ENCODE measurements around the gene NMNAT3. TPM values are rescaled to one million over a fixed set of nuclear protein-coding genes. Genes with fewer than 3 reads are reported as not detected.

Gene NMNAT3
- polyA plus RNA-seq, 1 donor (not counting 4 experiments of a cell fraction or from before 2014, with no cell fraction given) = 1.6 TPM

- no peak overlapping the region for H2AFZ ChIP-seq (ENCODE audit: control insufficient read depth, low read length)
- H3K9me1 ChIP-seq (ENCODE audit: control insufficient read depth, extremely low read depth, insufficient read depth, low read length) = no peaks in the 10 kb centered on the region
- no peaks in the 10 kb centered on the region for H3K36me3 ChIP-seq (ENCODE audit: control insufficient read depth in 2 of 2, extremely low read depth in 1 of 2, insufficient read depth in 2 of 2, low read length in 2 of 2)
- FAIRE-seq = no peak
- no peak overlapping the region for H3K4me2 ChIP-seq (ENCODE audit: control insufficient read depth, extremely low read depth, insufficient read depth, low read depth, low read length)
- no peaks in the 10 kb centered on the region for H3K79me2 ChIP-seq (ENCODE audit: control insufficient read depth, insufficient read depth, low read length)
- H3K27me3 ChIP-seq (ENCODE audit: control insufficient read depth, extremely low read depth, insufficient read depth, low read length) = no peaks in the 10 kb centered on the region
- DNase-seq (ENCODE audit: low read depth, low spot score) = no peak
- peaks cover 8% of the 10 kb centered on the region for H3K4me1 ChIP-seq (ENCODE audit: control insufficient read depth, extremely low read depth, insufficient read depth, low read length)
- H3K27ac ChIP-seq (ENCODE audit: control insufficient read depth, insufficient read depth, low read length) = no peak overlapping the region
- H3K9me3 ChIP-seq (ENCODE audit: control insufficient read depth, low read depth, low read length) = no peaks in the 10 kb centered on the region
- TF ChIP-seq CTCF (optimal IDR thresholded peaks at IDR 0.05 in 1 of 3, IDR thresholded peaks at IDR 0.05 in 1 of 3, conservative IDR thresholded peaks at IDR 0.05 in 1 of 3; ENCODE audit: extremely low read depth in 1 of 3, insufficient read depth in 2 of 3, low read length in 3 of 3) = no peak
- TF ChIP-seq EZH2 (IDR thresholded peaks at IDR 0.05; ENCODE audit: low read length) = no peak
- H3K9ac ChIP-seq (ENCODE audit: control insufficient read depth, extremely low read depth, insufficient read depth, low read length) = no peak overlapping the region
- dilution Hi-C loops (cut with MboI; ENCODE audit: extremely low pct_ligation_motif_present, low sequenced_read_pairs) = no loop called here
- no peaks in the 10 kb centered on the region for H4K20me1 ChIP-seq (ENCODE audit: control insufficient read depth, extremely low read depth, insufficient read depth, low read length)
- H3K4me3 ChIP-seq (ENCODE audit: control insufficient read depth in 2 of 3, extremely low read depth in 1 of 3, insufficient read depth in 2 of 3, low read depth in 1 of 3, low read length in 3 of 3) = no peak overlapping the region
Measured at GRCh38 chr3:139676108-139676507, 1.7 kb downstream of the NMNAT3 start.

- no peak overlapping the region for H3K4me2 ChIP-seq (ENCODE audit: control insufficient read depth, extremely low read depth, insufficient read depth, low read depth, low read length)
- no peak for TF ChIP-seq CTCF (optimal IDR thresholded peaks at IDR 0.05 in 1 of 3, IDR thresholded peaks at IDR 0.05 in 1 of 3, conservative IDR thresholded peaks at IDR 0.05 in 1 of 3; ENCODE audit: extremely low read depth in 1 of 3, insufficient read depth in 2 of 3, low read length in 3 of 3)
- no peak for TF ChIP-seq EZH2 (IDR thresholded peaks at IDR 0.05; ENCODE audit: low read length)
- no peaks in the 10 kb centered on the region for H3K79me2 ChIP-seq (ENCODE audit: control insufficient read depth, insufficient read depth, low read length)
- H3K9me1 ChIP-seq (ENCODE audit: control insufficient read depth, extremely low read depth, insufficient read depth, low read length) = no peaks in the 10 kb centered on the region
- no peak for FAIRE-seq
- no peak overlapping the region for H3K9ac ChIP-seq (ENCODE audit: control insufficient read depth, extremely low read depth, insufficient read depth, low read length)
- no peaks in the 10 kb centered on the region for H3K36me3 ChIP-seq (ENCODE audit: control insufficient read depth in 2 of 2, extremely low read depth in 1 of 2, insufficient read depth in 2 of 2, low read length in 2 of 2)
- no peaks in the 10 kb centered on the region for H3K27me3 ChIP-seq (ENCODE audit: control insufficient read depth, extremely low read depth, insufficient read depth, low read length)
- H3K27ac ChIP-seq (ENCODE audit: control insufficient read depth, insufficient read depth, low read length) = no peak overlapping the region
- no peaks in the 10 kb centered on the region for H4K20me1 ChIP-seq (ENCODE audit: control insufficient read depth, extremely low read depth, insufficient read depth, low read length)
- no peak for DNase-seq (ENCODE audit: low read depth, low spot score)
- dilution Hi-C loops (cut with MboI; ENCODE audit: extremely low pct_ligation_motif_present, low sequenced_read_pairs) = no loop called here
- H3K9me3 ChIP-seq (ENCODE audit: control insufficient read depth, low read depth, low read length) = no peaks in the 10 kb centered on the region
- no peak overlapping the region for H2AFZ ChIP-seq (ENCODE audit: control insufficient read depth, low read length)
- no peak overlapping the region for H3K4me3 ChIP-seq (ENCODE audit: control insufficient read depth in 2 of 3, extremely low read depth in 1 of 3, insufficient read depth in 2 of 3, low read depth in 1 of 3, low read length in 3 of 3)
- peaks cover 8% of the 10 kb centered on the region for H3K4me1 ChIP-seq (ENCODE audit: control insufficient read depth, extremely low read depth, insufficient read depth, low read length)
Measured at GRCh38 chr3:139675327-139675726, 2.4 kb downstream of the NMNAT3 start.

Measured in keratinocyte (primary cell).